ENCODE results near the gene ETS2.

ETS2 gene

GRCh38 chr21:38853421-38853919 lies 47.7 kb downstream of the ETS2 start:
- H3K4me3 ChIP-seq (ENCODE audit: control insufficient read depth, low read depth, low read length), result no peak overlapping the region
- DNase-seq (ENCODE audit: low read depth), result peak; percentile 44
- no peak for TF ChIP-seq CTCF (IDR thresholded peaks at IDR 0.05; ENCODE audit: control insufficient read depth, insufficient read depth, low read depth, low read length, missing control alignments)

- H3K4me3 ChIP-seq (ENCODE audit: control insufficient read depth, low read depth, low read length), result no peak overlapping the region
- DNase-seq (ENCODE audit: low read depth), result no peak
- TF ChIP-seq CTCF (IDR thresholded peaks at IDR 0.05; ENCODE audit: control insufficient read depth, insufficient read depth, low read depth, low read length, missing control alignments), result no peak
Observed at GRCh38 chr21:38857152-38857825, 51.6 kb downstream of the ETS2 start.

GRCh38 chr21:38858026-38858811 lies 52.5 kb downstream of the ETS2 start:
- H3K4me3 ChIP-seq (ENCODE audit: control insufficient read depth, low read depth, low read length), result no peak overlapping the region
- no peak for TF ChIP-seq CTCF (IDR thresholded peaks at IDR 0.05; ENCODE audit: control insufficient read depth, insufficient read depth, low read depth, low read length, missing control alignments)
- no peak for DNase-seq (ENCODE audit: low read depth)

GRCh38 chr21:38858812-38859205 lies 53.1 kb downstream of the ETS2 start:
- H3K4me3 ChIP-seq (ENCODE audit: control insufficient read depth, low read depth, low read length), result no peak overlapping the region
- no peak for DNase-seq (ENCODE audit: low read depth)
- no peak for TF ChIP-seq CTCF (IDR thresholded peaks at IDR 0.05; ENCODE audit: control insufficient read depth, insufficient read depth, low read depth, low read length, missing control alignments)

- no peak overlapping the region for H3K4me3 ChIP-seq (ENCODE audit: control insufficient read depth, low read depth, low read length)
- TF ChIP-seq CTCF (IDR thresholded peaks at IDR 0.05; ENCODE audit: control insufficient read depth, insufficient read depth, low read depth, low read length, missing control alignments), result no peak
- DNase-seq (ENCODE audit: low read depth), result no peak
Observed at GRCh38 chr21:38859852-38860251, 54.1 kb downstream of the ETS2 start.

- no peak for TF ChIP-seq CTCF (IDR thresholded peaks at IDR 0.05; ENCODE audit: control insufficient read depth, insufficient read depth, low read depth, low read length, missing control alignments)
- H3K4me3 ChIP-seq (ENCODE audit: control insufficient read depth, low read depth, low read length), result no peak overlapping the region
Observed at GRCh38 chr21:38861056-38861455, 55.3 kb downstream of the ETS2 start.

More at GRCh38 chr21:38861056-38861455, 55.3 kb downstream of the ETS2 start:
- no peak for DNase-seq (ENCODE audit: low read depth)

Data from AG09309 (cell line).